Neural crest cell (in vitro differentiated cells): ENCODE measurements around the gene ESRRB. TPM values are rescaled to one million over a fixed set of nuclear protein-coding genes. Genes with fewer than 3 reads are reported as not detected.
A peak's percentile ranks its signal among the peaks of the same experiment; 100 is the strongest.

ENCODE experiments used
- DNase-seq: peaks from one replicate; pipeline ENCODE4 v3.0.0; 2021; ENCODE audit warnings: low read depth, mixed read lengths, low spot score
- H3K27ac Mint-ChIP-seq: one replicate; pipeline ENCODE4 v1.8.0; 2021; ENCODE audit warnings: mild to moderate bottlenecking, mixed read lengths; ENCODE audit not compliant: unreplicated experiment
- H3K27me3 Mint-ChIP-seq: 2 replicates; pipeline ENCODE4 v1.8.0; 2021; ENCODE audit warnings: low read depth, mild to moderate bottlenecking, mixed read lengths
- H3K36me3 Mint-ChIP-seq: 2 replicates; pipeline ENCODE4 v1.8.0; 2021; ENCODE audit warnings: low read depth, mild to moderate bottlenecking, mixed read lengths
- H3K4me1 Mint-ChIP-seq: 2 replicates; pipeline ENCODE4 v1.8.0; 2021; ENCODE audit warnings: mixed read lengths
- H3K4me3 Mint-ChIP-seq: one replicate; pipeline ENCODE4 v1.8.0; 2021; ENCODE audit warnings: mild to moderate bottlenecking, mixed read lengths
- H3K9me3 Mint-ChIP-seq: 2 replicates; pipeline ENCODE4 v1.8.0; 2021; ENCODE audit warnings: mixed read lengths
- CTCF ChIP-seq: fragments of 200-600 bp; sonication (generic); conservative IDR thresholded peaks from 2 replicates; pipeline ENCODE4 v1.5.0; 2021; ENCODE audit warnings: antibody characterized with exemption, mild to moderate bottlenecking
- total RNA-seq: library from RNA; stranded (reverse); gene quantifications from 2 replicates; pipeline ENCODE4 v1.2.1, GENCODE V29; 2021

The ESRRB gene
- total RNA-seq, 1 donor from 2014 or later, result 0.28 TPM

DNA sequence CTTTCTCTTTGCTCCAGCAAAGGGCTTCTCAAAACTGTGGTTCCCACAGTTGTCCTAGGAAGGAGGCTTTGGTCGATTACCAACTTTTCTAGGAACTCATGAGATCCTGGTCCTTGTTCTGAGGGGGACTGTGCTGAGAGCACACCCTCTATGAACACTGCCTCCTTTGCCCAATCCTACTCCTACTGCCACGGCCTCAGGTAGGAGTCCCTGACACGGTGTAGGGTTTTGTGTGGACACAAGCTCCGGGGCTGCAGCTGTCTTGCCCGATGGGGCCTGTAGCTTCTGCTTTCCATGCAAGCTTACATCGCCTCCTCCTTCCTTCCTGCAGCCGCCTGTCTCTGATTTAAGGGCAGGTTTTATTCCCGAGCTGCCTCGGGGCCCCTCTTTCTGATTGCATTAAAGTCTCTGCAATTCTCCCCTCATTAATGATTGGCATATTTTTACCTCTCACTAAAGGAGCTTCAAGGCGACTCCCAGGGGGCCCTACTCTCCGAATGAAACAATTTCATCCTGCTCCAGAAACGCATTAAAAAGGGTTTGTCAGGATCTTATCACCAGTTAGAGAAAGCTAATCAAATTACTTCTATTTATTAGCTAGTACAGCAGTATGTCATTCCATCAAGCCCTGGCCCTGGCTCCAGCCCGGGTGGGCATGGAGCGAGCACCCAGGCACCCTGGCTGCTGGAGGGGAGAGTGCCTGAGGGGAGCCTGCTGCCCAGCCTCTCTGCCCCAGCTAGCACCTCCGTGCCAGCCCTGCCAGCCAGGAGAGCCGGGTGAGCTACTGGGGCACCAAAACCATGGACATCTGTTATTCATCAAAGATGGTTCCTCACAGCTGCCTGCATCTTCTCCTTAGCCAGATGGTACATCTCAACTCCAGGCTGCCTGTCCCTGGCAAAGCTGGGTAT lies 38.0 kb upstream of the ESRRB start:
- Mint-ChIP-seq H3K36me3 (no peaks in the 10 kb centered on the region), H3K4me1 (peaks cover 14% of the 10 kb centered on the region), H3K27me3 (no peaks in the 10 kb centered on the region), H3K4me3 (no peak overlapping the region), H3K9me3 (peaks cover 3% of the 10 kb centered on the region), H3K27ac (no peak overlapping the region)
- no peak for TF ChIP-seq CTCF
- DNase-seq, result no peak

- Mint-ChIP-seq H3K4me1 (peaks cover 14% of the 10 kb centered on the region), H3K9me3 (peaks cover 3% of the 10 kb centered on the region), H3K36me3 (no peaks in the 10 kb centered on the region), H3K27me3 (no peaks in the 10 kb centered on the region), H3K4me3 (no peak overlapping the region), H3K27ac (peak overlapping the region; percentile 17)
- no peak for DNase-seq
- TF ChIP-seq CTCF, result no peak
Measured at GRCh38 chr14:76339728-76340615, 36.0 kb upstream of the ESRRB start.

- H3K9me3 Mint-ChIP-seq, result no peaks in the 10 kb centered on the region
- peaks cover 12% of the 10 kb centered on the region for H3K4me1 Mint-ChIP-seq
- TF ChIP-seq CTCF, result no peak
- H3K4me3 Mint-ChIP-seq, result no peak overlapping the region
- H3K27ac Mint-ChIP-seq, result no peak overlapping the region
- H3K36me3 Mint-ChIP-seq, result no peaks in the 10 kb centered on the region
- no peak for DNase-seq
- H3K27me3 Mint-ChIP-seq, result no peaks in the 10 kb centered on the region
Measured at GRCh38 chr14:76343386-76343785, 32.6 kb upstream of the ESRRB start.

GRCh38 chr14:76346391-76347160 lies 29.4 kb upstream of the ESRRB start:
- no peaks in the 10 kb centered on the region for H3K9me3 Mint-ChIP-seq
- no peak for TF ChIP-seq CTCF
- no peak for DNase-seq
- H3K27me3 Mint-ChIP-seq, result no peaks in the 10 kb centered on the region
- no peak overlapping the region for H3K27ac Mint-ChIP-seq
- H3K4me3 Mint-ChIP-seq, result no peak overlapping the region
- peaks cover 20% of the 10 kb centered on the region for H3K4me1 Mint-ChIP-seq
- no peaks in the 10 kb centered on the region for H3K36me3 Mint-ChIP-seq

DNA sequence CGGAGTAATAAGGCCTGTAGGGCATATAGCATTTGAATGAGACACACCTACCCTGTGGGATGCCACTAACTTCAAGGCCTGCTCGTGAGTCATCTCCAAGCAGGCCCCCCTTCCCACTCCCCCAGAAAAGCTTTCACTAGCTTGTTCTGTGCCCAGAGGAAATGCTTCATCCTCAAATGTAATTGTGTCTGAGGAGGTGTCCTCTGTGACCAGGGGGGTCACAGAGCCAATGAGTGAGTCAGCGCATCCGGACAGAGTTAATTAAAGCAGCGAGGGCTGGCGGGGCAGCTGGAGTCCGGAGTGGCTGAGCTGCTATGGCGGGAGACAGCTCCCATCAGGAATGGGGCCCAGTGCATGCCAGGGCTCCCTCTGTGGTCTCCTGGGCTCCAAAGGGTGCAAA lies 27.0 kb upstream of the ESRRB start:
- no peaks in the 10 kb centered on the region for H3K36me3 Mint-ChIP-seq
- peak overlapping the region; percentile 16 for H3K27ac Mint-ChIP-seq
- no peak for TF ChIP-seq CTCF
- H3K4me3 Mint-ChIP-seq, result no peak overlapping the region
- H3K27me3 Mint-ChIP-seq, result peaks cover 3% of the 10 kb centered on the region
- peaks cover 24% of the 10 kb centered on the region for H3K4me1 Mint-ChIP-seq
- H3K9me3 Mint-ChIP-seq, result no peaks in the 10 kb centered on the region
- no peak for DNase-seq
